GM21367 (cell line): ENCODE results near the gene FXYD3.

Experiments used
- ATAC-seq: cut with Tn5 transposase; IDR thresholded peaks from one replicate; pipeline ENCODE4 v1.9.1; 2021; ENCODE audit not compliant: unreplicated experiment

The FXYD3 gene

GRCh38 chr19:35157431-35157830, 41.8 kb downstream of the FXYD3 start:
- ATAC-seq = no peak

- ATAC-seq = no peak
Observed at GRCh38 chr19:35159606-35160005, 44.0 kb downstream of the FXYD3 start.

DNA sequence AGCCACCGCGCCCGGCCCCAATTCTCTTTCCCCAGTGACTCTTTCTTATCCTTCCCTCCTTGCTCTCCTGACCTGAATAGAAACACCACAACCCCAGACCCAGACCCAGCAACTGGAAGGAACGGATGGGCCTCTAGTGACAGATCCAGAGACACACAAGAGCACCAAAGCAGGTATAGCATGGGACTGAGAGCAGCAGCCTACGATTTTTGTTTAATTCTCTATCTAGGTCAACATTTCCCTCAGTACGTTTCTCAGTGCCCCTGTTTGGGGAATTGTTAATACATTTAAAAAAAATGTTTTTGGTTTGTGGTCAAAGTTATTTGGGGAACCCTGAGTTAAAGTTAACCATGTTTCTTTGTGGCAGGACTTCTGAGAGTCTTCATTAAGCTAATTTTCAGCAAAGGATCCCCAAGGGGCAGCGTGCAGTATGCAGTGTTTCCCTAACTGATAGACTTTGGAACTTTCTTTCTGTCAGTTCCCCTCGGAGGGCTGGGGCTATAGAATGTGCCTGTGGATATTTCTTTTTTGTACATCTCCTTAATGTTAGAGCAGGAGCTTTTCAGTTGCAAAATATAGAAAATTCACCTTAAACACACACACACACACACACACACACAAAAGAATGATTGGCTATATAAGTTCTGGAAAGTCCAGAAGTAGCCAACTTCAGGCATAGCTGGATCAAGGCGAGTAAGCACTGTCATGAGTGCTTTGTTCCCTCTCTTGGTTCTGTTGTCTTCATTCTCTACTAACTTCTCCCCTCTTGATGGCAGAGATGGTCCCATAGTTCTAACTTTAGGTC, 45.2 kb downstream of the FXYD3 start:
- ATAC-seq = no peak

- ATAC-seq = no peak
Observed at GRCh38 chr19:35161434-35161743, 45.8 kb downstream of the FXYD3 start.

DNA sequence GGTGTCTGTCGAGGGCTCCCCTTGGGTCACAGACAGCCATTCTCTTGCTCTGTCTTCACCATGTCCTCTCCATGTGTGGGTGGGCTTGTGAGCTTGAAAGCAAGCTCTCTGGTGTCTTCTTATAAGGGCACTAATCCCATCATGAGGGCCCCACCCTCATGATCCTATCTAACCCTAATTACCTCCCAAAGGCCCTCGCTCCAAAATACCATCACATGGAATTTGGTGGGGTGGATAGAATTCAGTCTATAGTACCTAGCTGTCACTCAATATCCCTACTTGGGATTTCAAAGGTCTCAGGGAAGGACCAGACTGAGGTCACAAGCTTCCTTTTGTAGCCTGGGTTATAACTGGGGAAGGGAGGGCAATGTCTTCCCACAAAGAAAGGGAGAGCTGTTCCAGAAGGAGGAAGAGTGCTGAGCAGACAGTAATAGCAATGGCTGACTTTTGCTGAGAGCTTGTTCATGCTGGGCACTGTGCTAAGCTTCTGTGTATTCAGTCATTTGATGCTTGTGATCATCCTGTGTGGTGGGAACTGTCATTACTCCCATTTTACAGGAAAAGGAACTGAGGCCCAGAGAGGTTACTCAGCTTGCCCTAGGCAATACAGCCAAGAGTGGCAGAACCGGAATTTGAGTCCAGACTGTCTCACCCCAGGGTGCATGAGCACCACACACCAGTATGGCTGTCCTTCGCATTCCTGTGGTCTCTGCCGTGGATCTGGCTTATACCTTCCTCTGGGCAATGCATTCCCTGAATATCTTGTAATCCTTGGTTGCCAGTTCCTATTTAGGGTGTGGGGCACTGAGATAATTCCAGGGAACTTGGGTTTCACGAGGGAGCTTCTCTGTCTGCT, 47.1 kb downstream of the FXYD3 start:
- ATAC-seq = no peak

- no peak for ATAC-seq
Observed at GRCh38 chr19:35164418-35164817, 48.8 kb downstream of the FXYD3 start.

DNA sequence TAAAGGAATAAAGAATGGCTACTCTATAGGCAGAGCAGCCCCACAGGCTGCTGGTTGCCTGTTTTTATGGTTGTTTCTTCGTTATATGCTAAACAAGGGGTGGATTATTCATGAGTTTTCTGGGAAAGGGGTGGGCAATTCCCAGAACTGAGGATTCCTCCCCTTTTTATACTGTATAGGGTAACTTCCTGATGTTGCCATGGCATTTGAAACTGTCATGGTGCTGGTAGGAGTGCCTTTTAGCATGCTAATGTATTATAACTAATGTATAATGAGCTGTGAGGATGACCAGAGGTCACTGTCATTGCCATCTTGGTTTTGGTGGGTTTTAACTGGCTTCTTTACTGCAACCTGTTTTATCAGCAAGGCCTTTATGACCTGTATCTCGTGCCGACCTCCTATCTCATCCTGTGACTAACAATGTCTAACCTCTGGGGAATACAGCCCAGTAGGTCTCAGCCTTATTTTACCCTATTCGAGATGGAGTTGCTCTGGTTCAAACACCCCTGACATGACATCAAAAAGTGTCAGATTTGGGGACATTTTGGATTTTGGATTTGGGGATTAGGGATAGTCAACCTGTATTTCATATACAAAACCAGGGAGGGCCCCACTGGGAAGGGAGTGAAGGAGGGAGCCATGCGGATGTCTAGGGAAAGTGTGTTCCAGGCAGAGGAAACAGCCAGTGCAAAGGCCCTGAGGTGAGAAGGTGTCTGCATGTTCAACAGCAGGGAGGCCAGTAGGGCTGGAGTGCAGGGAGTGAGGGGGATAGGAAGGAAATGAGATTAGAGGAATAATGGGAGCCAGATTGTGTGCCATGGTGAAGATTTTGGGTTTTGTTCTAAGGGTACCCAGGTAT, 49.8 kb downstream of the FXYD3 start:
- no peak for ATAC-seq

DNA sequence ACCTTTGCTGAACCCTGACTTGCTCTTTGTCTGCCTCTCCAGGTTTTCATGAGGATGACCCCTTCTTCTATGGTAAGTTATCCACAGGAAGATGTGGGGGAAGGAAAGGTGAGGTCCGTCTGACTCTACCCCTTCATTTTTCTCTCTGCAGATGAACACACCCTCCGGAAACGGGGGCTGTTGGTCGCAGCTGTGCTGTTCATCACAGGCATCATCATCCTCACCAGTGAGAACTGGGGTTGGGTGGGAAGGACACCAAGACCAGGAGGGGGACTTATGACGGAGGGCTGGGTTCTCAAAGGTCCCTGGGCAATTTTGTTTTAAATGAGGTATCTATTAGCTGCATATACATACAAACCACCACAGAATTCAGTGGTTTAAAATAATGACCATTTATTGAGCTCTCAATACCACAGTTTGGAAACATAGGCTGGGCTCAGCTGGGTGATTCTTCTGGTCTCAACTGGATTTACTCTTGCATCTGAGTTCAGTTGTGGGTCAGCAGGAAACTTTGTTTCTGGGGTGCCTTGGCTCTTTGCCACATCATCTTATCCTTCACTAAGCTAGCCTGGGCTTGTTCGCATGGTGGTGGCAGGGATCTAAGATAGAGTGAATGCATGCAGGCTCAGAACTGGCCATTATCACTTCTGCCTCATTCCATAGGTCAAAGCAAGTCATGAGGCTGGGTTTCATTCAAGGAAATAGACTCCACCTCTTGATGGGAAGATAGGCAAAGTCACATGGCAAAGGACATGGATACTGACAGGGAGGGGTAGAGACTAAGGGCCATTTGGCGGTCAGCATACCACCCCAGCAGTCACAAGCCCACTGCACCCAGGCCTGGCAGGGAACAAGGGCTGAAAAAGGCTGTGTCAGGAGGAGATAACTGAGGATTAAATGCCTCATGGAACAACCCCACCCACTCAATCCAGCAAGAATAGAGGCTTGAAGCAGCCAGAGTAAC, 50.8 kb downstream of the FXYD3 start:
- ATAC-seq = no peak

- no peak for ATAC-seq
Observed at GRCh38 chr19:35167251-35168119, 51.9 kb downstream of the FXYD3 start.

DNA sequence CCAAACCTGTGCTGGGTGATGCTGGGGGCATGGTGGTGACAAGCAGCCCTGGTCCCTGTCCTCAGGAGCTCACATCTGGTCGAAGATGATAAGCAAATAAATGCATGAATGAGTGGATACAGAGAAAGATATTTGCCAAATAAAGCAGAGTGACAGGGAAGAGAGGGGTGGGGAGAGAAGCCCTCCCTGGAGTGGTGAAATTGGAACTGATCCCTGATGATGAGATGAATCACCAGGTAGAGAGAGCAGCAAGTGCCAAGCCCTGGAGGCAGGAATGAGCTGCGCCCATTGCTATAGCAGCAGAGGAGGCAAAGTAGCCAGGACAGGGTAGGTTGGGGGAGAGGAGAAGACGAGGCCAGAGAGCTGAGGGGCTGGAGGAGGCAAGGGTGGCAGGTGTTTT, 52.6 kb downstream of the FXYD3 start:
- no peak for ATAC-seq

DNA sequence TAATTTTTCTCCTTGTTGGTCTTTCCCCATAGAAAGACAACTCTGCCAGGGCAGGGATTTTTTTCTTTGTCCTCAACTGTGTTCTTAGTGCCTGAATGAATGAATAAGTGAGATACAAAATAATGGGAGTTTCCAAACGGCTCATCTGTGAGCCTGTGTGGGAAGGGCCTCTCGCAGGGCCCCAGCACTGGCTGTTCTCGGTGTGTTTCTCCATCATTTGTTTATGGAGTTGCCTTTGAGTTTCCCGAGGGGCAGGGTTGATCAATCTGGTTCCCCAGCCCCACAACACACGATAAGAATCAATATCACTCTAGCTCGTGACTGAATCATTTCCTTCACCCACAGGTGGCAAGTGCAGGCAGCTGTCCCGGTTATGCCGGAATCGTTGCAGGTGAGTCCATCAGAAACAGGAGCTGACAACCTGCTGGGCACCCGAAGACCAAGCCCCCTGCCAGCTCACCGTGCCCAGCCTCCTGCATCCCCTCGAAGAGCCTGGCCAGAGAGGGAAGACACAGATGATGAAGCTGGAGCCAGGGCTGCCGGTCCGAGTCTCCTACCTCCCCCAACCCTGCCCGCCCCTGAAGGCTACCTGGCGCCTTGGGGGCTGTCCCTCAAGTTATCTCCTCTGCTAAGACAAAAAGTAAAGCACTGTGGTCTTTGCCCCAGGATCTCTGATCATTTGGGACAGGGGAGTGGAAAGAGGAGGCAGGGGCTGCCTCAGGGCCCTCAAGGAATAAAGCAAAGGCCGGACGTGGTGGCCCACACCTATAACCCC, 53.8 kb downstream of the FXYD3 start:
- no peak for ATAC-seq

GRCh38 chr19:35170359-35171061, 54.9 kb downstream of the FXYD3 start:
- ATAC-seq = no peak

DNA sequence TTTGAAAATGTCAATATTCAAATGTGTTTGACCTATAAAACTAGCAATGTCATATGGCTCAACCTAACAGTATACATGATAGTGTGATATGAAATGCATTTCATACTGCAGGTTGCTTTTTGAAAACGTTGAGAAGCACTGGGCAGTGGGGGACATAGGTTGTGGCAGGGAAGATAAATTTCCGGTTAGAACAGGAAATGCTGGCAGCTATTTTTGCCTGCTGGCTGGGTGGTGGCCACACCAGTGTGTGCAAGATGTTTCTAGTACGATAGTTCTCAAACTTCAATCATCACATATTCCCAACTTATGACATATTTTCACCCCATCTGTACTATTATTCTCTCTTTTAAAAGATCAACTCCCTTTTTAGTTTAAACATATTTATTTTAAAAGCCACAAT, 56.1 kb downstream of the FXYD3 start:
- ATAC-seq = no peak
